Effector CD8-positive, alpha-beta T cell (primary cell): ENCODE data around the gene ELF5.
A peak's percentile ranks its signal among the peaks of the same experiment; 100 is the strongest.

Experiments used
- DNase-seq: peaks from one replicate; lab custom pipeline; 2025; lab: John Stamatoyannopoulos, UW

Gene ELF5

GRCh38 chr11:34493468-34493867, 20.1 kb downstream of the ELF5 start:
- no peak for DNase-seq

- peak; percentile 9 for DNase-seq
These were observed 20.7 kb downstream of the ELF5 start for GRCh38 chr11:34492806-34493414.

GRCh38 chr11:34490304-34490703, 23.3 kb downstream of the ELF5 start:
- DNase-seq = no peak

- DNase-seq = no peak
These were observed 24.6 kb downstream of the ELF5 start for GRCh38 chr11:34488855-34489557.

GRCh38 chr11:34487430-34487829, 26.2 kb downstream of the ELF5 start:
- DNase-seq = no peak

GRCh38 chr11:34483106-34483874, 30.3 kb downstream of the ELF5 start:
- no peak for DNase-seq

GRCh38 chr11:34481307-34481706, 32.3 kb downstream of the ELF5 start:
- DNase-seq = no peak

GRCh38 chr11:34480314-34480713, 33.3 kb downstream of the ELF5 start:
- DNase-seq = no peak

GRCh38 chr11:34478845-34479663, 34.5 kb downstream of the ELF5 start:
- DNase-seq = no peak

- no peak for DNase-seq
These were observed 36.7 kb downstream of the ELF5 start for GRCh38 chr11:34476849-34477248.

- DNase-seq = no peak
These were observed 37.9 kb downstream of the ELF5 start for GRCh38 chr11:34475656-34476055.

- no peak for DNase-seq
These were observed 39.9 kb downstream of the ELF5 start for GRCh38 chr11:34473603-34474169.

- DNase-seq = no peak
These were observed 45.3 kb downstream of the ELF5 start for GRCh38 chr11:34468209-34468841.

- no peak for DNase-seq
These were observed 46.6 kb downstream of the ELF5 start for GRCh38 chr11:34466802-34467488.

GRCh38 chr11:34464591-34465051, 49.0 kb downstream of the ELF5 start:
- DNase-seq = no peak

- no peak for DNase-seq
These were observed 52.4 kb downstream of the ELF5 start for GRCh38 chr11:34461215-34461614.

- no peak for DNase-seq
These were observed 53.3 kb downstream of the ELF5 start for GRCh38 chr11:34460278-34460677.

- DNase-seq = no peak
These were observed 54.0 kb downstream of the ELF5 start for GRCh38 chr11:34459507-34460162.

- no peak for DNase-seq
These were observed 55.1 kb downstream of the ELF5 start for GRCh38 chr11:34458525-34458924.

- no peak for DNase-seq
These were observed 56.0 kb downstream of the ELF5 start for GRCh38 chr11:34457607-34458006.
